Activated CD8-positive, alpha-beta memory T cell treated with anti-CD3 and anti-CD28 coated beads, Interleukin-2, amount 50 U/mL, for 4 hours (primary cell): ENCODE results near the gene NPW.
"Not testable (repeated sequence)": the region's sequence is repeated elsewhere in the genome, so short reads cannot be mapped to it uniquely, and the experiment has no call there.

ENCODE experiments used
- DNase-seq: peaks from one replicate; pipeline ENCODE4 v3.0.0-alpha.2; 2020

NPW gene

DNA sequence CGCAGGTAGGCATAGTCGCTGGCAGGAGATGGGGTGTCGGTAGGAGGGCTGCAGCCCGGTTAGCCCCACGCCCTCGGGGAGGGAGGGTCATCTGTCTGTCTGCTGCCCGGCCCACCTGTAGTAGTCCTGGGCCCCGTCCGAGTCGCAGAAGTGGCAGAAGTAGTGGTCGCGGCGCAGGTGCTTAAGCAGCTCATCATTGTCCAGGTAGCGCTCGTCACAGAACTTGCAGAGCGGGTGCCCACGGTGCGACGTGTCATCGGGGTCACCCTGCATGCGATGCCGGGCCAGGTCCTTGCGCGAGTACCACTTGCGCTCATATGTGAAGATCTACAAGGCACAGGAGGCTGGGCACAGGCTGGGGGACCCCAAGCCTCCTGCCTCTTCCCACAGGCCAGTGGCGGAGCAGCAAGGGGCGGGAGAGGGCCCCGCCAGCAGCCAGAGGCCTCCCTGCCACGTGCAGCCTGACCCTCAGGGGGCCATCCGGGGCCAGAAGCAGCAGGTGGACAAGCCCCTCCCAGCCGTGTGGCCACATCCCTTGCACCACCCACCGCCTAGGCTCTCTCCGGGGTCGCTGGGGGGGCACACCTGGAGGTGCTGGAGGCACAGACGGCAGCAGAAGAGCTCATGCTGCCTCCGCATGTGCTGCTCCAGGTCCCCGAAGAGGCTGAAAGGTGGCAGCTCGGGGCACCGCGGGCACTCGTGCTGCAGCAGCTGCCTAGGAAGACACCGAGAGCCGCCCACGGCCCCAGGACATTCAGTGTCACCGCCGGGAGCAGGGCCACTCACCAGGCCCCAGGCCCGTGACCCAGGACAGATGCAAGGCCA lies 17.0 kb upstream of the NPW start:
- no peak for DNase-seq

DNA sequence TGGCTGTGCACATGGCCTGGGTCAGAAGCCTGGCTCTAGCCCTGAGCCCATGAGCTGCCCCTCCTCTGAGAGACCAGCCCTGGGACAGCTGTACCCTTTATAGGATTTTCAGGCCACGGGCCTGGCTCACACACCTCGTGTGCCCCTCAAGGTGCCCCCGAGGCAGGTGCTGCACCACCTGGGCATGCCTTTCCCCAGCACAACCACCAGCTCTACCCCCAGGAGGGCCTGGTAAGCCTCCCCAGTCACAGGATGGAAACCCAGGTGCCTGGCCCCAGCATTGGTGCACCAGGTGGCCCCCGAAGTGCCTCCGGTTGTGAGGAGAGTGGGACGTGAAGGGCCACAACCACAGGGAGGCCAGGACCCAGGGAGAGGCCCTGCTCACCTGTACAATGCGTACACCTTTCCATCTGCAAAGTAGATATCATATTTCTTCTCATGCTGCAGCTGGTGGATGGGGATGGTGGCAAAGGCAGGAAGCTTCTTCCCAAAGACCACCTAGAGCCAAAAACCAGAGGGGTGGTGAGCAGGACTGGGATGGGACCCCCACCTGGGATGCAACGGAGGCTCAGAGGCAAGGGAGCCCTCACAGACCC lies 16.3 kb upstream of the NPW start:
- DNase-seq = no peak

DNA sequence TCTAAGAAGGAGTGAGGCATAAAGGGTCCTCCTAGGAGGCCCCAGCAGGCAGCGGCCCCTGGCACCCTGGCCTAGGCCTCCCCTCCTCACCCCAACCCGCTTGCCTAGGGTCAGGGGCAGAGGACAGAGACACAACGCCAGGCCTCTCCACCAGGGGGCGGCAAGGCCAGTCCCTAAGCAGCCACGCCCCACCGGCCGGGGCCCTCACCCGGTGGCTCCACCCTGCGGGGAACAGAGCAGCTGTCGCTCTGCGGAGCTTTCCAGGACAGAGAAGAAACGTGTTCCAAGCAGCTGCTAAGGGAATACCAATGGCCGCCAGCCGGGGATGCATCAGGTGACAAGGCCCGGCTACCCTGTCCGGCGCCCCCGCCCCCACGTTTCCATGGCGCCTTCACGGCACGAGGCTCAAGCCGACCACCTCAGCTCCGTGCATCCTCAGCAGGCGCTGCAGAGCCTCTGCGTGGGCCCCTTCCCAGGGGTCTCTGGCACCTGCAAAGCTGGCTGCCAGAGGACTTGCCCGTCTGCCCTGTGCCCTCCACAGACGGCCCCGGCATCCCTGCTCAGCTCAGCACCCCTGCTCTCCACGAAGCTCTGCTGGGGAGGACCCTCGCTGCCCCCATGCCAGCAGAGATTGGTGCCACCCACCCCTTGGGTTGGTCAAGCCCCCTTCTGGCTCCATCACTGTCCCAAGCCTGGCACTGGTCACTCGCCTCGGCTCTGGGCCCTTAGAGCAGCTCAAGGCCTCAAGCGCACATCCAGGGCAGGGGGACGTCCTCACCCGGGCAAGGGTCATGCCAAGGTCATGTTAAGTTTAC lies 15.6 kb upstream of the NPW start:
- peak; percentile 84 for DNase-seq

GRCh38 chr16:2004795-2005517 lies 14.6 kb upstream of the NPW start:
- no peak for DNase-seq

- no peak for DNase-seq
These were observed 13.9 kb upstream of the NPW start for GRCh38 chr16:2005646-2006045.

DNA sequence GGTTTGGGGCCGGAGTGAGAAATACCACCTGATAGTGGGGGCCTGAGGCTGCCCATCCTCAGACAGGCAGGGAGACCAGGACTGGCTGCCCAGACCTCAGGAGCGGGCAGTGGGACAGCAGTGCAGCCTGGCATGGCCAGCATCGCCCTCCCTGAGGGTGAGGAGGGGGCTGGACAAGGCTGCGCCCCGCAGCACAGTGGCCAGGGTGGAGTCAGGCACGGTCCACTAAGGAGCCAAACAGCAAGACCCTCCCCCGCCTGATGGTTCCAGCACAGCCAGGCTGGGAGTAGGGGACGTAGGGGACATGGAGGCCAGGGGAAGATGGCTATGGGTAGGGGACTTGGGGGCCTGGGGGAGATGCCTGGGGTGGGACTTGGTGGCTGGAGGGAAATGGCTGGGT lies 13.3 kb upstream of the NPW start:
- no peak for DNase-seq

GRCh38 chr16:2007081-2007836 lies 12.3 kb upstream of the NPW start:
- no peak for DNase-seq

GRCh38 chr16:2008009-2008526 lies 11.5 kb upstream of the NPW start:
- no peak for DNase-seq

DNA sequence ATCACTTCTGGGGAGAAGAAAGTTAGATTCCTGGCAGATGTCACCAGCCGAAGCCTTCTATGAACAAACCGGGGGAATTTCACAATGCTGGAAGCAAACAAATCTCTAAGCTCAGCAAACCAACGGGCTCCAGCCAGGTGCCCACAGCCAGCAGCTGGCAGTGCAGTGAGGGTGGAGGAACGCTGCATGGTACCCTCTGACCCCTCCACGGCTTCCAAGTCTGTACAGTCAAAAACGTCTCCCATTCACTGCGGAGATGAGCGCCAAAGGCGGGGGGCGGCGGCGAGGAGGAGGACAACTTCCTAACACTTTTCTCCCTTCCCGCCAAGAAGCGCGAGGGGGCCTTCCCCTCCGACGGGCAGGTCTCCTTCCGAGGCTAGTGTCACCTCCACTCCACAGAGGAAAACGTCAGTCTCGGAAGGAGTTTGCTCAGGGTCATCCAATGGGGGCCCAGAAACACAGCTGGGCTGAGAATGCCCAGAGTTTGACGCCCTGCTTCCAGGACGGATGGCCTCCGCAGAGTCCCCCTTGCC lies 10.9 kb upstream of the NPW start:
- DNase-seq = no peak

GRCh38 chr16:2009164-2009711 lies 10.3 kb upstream of the NPW start:
- no peak for DNase-seq

- peak; percentile 80 for DNase-seq
These were observed 9.6 kb upstream of the NPW start, which contains the start of gene ZNF598 for GRCh38 chr16:2009791-2010510. Gene ZNF598 (minus strand): TSS chr16:2009821.

GRCh38 chr16:2011726-2012125 lies 7.9 kb upstream of the NPW start:
- DNase-seq = not testable (repeated sequence)

DNA sequence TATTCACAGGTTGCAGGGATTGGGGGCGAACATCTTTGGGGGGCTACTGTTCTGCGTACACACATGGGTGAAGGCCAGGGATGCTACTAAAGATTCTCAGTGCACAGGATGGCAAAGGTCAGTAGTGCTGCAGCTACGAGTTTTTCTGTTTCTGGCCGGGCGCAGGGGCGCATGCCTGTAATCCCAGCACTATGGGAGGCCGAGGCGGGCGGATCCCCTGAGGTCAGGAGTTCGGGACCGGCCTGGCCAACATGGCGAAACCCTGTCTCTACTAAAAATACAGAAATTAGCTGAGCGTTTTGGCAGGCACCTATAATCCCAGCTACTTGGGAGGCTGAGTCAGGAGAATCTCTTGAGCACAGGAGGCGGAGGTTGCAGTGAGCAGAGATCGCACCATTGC lies 6.1 kb upstream of the NPW start:
- no peak for DNase-seq

GRCh38 chr16:2015117-2015946 lies 4.3 kb upstream of the NPW start:
- no peak for DNase-seq

DNA sequence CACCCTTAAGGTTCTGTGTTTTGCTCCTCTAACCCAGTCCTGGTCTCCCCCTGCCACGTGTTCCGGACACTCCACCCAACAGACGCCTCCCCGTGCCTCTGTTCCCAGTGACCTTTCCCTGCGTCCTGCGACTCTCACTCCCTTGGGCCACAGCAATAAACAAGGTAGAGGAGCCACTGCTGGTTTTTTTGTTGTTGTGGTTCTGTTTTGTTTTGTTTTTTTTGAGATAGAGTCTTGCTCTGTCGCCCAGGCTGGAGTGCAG lies 3.7 kb upstream of the NPW start:
- no peak for DNase-seq

GRCh38 chr16:2016407-2016922 lies 3.1 kb upstream of the NPW start:
- DNase-seq = no peak

GRCh38 chr16:2019921-2020831 lies 591 bp downstream of the NPW start:
- no peak for DNase-seq

- no peak for DNase-seq
These were observed 3.1 kb downstream of the NPW start for GRCh38 chr16:2022723-2023091.
